Osteoblast (primary cell): ENCODE measurements around the gene GSKIP. TPM values are rescaled to one million over a fixed set of nuclear protein-coding genes. Genes with fewer than 3 reads are reported as not detected.

Experiments used
- DNase-seq: peaks from one replicate; pipeline ENCODE4 v3.0.0; 2011; ENCODE audit warnings: low spot score, mixed read lengths; ENCODE audit not compliant: insufficient read length; ENCODE audit errors: missing footprints
- H2AFZ ChIP-seq: 2 replicates; pipeline ENCODE4 v1.6.0; 2011; ENCODE audit warnings: mild to moderate bottlenecking, low read length
- H3K27ac ChIP-seq: 2 replicates; pipeline ENCODE4 v1.5.1; 2011; ENCODE audit warnings: mild to moderate bottlenecking, low read depth, low read length, moderate library complexity
- H3K27me3 ChIP-seq: 2 replicates; pipeline ENCODE4 v1.6.0; 2012; ENCODE audit warnings: mild to moderate bottlenecking, control low read depth, inconsistent platforms, low read length, moderate library complexity; ENCODE audit not compliant: insufficient read depth
- H3K36me3 ChIP-seq: 2 replicates; pipeline ENCODE4 v1.5.1; 2011; ENCODE audit warnings: mild to moderate bottlenecking, low read length, control low read depth, moderate library complexity; ENCODE audit not compliant: insufficient read depth
- H3K4me1 ChIP-seq: 2 replicates; pipeline ENCODE4 v1.5.1; 2011; ENCODE audit warnings: mild to moderate bottlenecking, low read length, control low read depth, moderate library complexity; ENCODE audit not compliant: insufficient read depth
- H3K4me2 ChIP-seq: 2 replicates; pipeline ENCODE4 v1.6.0; 2011; ENCODE audit warnings: mild to moderate bottlenecking, low read length; ENCODE audit not compliant: insufficient read depth
- H3K4me3 ChIP-seq: fragments of 200-600 bp; sonication (generic); 3 replicates; pipeline ENCODE4 v1.5.1; 2012; ENCODE audit warnings: mild to moderate bottlenecking, low read length, inconsistent platforms; ENCODE audit not compliant: insufficient read depth
- H3K79me2 ChIP-seq: 2 replicates; pipeline ENCODE4 v1.6.0; 2012; ENCODE audit warnings: mild to moderate bottlenecking, low read length, control low read depth, inconsistent platforms; ENCODE audit not compliant: insufficient read depth
- H3K9me3 ChIP-seq: 2 replicates; pipeline ENCODE4 v1.5.1; 2011; ENCODE audit warnings: low read depth, low read length, control low read depth
- H4K20me1 ChIP-seq: 2 replicates; pipeline ENCODE4 v1.6.0; 2012; ENCODE audit warnings: mild to moderate bottlenecking, low read length, control low read depth; ENCODE audit not compliant: insufficient read depth
- total RNA-seq: library from RNA; depleted of rRNA; stranded (reverse); fragments of >200 nt; gene quantifications from 2 replicates; pipeline ENCODE4 v1.2.3, GENCODE V29; 2012
- TF ChIP-seq, protein P1 (sequence below): IDR thresholded peaks from 2 replicates; pipeline ENCODE4 v1.5.1; 2011; ENCODE audit warnings: mild to moderate bottlenecking, low read depth, low read length, moderate library complexity; ENCODE audit errors: extremely low read depth

The GSKIP gene
- total RNA-seq, 1 donor: 26.8 TPM

GRCh38 chr14:96364962-96365361 is 1.6 kb downstream of the GSKIP start:
- H3K4me1 ChIP-seq: peaks cover 17% of the 10 kb centered on the region
- H3K4me3 ChIP-seq: no peak overlapping the region
- no peaks in the 10 kb centered on the region for H3K36me3 ChIP-seq
- H3K27me3 ChIP-seq: no peaks in the 10 kb centered on the region
- TF ChIP-seq, protein P1, sequence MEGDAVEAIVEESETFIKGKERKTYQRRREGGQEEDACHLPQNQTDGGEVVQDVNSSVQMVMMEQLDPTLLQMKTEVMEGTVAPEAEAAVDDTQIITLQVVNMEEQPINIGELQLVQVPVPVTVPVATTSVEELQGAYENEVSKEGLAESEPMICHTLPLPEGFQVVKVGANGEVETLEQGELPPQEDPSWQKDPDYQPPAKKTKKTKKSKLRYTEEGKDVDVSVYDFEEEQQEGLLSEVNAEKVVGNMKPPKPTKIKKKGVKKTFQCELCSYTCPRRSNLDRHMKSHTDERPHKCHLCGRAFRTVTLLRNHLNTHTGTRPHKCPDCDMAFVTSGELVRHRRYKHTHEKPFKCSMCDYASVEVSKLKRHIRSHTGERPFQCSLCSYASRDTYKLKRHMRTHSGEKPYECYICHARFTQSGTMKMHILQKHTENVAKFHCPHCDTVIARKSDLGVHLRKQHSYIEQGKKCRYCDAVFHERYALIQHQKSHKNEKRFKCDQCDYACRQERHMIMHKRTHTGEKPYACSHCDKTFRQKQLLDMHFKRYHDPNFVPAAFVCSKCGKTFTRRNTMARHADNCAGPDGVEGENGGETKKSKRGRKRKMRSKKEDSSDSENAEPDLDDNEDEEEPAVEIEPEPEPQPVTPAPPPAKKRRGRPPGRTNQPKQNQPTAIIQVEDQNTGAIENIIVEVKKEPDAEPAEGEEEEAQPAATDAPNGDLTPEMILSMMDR: no peak
- H3K79me2 ChIP-seq: peaks cover 91% of the 10 kb centered on the region
- H3K27ac ChIP-seq: no peak overlapping the region
- H2AFZ ChIP-seq: no peak overlapping the region
- H4K20me1 ChIP-seq: peaks cover 43% of the 10 kb centered on the region
- no peaks in the 10 kb centered on the region for H3K9me3 ChIP-seq
- DNase-seq: no peak
- H3K4me2 ChIP-seq: no peak overlapping the region

DNA sequence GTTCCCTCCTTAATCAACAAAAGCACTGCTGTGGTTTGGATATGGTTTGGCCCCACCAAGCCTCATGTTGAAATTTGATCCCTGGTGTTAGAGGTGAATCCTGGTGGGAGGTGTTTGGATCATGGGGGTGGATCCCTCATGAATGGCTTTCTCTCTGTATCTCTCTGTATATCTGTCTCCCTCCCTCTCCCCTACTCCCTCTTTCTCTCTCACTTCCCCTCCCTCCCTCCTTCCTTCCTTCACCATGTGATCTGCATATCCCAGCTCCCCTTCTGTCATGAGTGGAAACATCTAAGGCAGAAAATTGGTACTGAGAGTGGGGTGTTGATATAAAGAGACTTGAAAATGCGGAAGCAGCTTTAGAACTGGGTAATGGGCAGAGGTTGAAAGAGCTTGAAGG is 5.2 kb downstream of the GSKIP start:
- H3K79me2 ChIP-seq: peaks cover 77% of the 10 kb centered on the region

GRCh38 chr14:96370528-96370927 is 7.2 kb downstream of the GSKIP start:
- Histone ChIP-seq H4K20me1 (peaks cover 13% of the 10 kb centered on the region), H3K36me3 (no peaks in the 10 kb centered on the region), H3K79me2 (peaks cover 60% of the 10 kb centered on the region)

More for the DNA sequence above, 5.2 kb downstream of the GSKIP start:
- Histone ChIP-seq H3K27me3 (no peaks in the 10 kb centered on the region), H3K4me1 (peaks cover 7% of the 10 kb centered on the region), H3K4me3 (no peak overlapping the region), H4K20me1 (peaks cover 23% of the 10 kb centered on the region), H3K9me3 (no peaks in the 10 kb centered on the region), H3K27ac (no peak overlapping the region), H3K36me3 (no peaks in the 10 kb centered on the region), H2AFZ (no peak overlapping the region), H3K4me2 (no peak overlapping the region)
- TF ChIP-seq, protein P1: no peak
- no peak for DNase-seq

DNA sequence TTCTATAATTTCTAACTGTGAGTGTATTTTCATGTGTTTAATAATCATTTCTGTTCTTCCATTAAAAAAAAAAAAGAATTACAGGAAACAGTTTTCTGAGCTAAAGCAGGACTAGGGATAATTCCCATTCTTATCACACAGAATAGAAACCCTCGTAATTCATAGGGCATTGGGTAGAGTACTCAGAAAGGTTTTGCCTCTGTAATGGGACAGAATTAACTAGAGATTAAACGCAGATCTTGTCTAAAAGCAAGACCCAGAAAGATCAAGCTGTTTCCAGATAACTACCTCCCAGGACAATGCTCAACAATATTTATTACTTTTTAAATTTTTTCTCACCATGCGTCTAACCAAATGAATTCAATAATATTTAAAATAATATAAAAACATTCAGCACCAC is 10.2 kb downstream of the GSKIP start:
- H3K36me3 ChIP-seq: no peaks in the 10 kb centered on the region
- DNase-seq: no peak
- H3K27ac ChIP-seq: no peak overlapping the region
- H3K4me2 ChIP-seq: no peak overlapping the region
- H3K4me1 ChIP-seq: no peaks in the 10 kb centered on the region
- no peak overlapping the region for H2AFZ ChIP-seq
- H3K79me2 ChIP-seq: peaks cover 49% of the 10 kb centered on the region
- H3K9me3 ChIP-seq: no peaks in the 10 kb centered on the region
- TF ChIP-seq, protein P1: no peak
- H3K4me3 ChIP-seq: no peak overlapping the region
- no peaks in the 10 kb centered on the region for H3K27me3 ChIP-seq
- peaks cover 4% of the 10 kb centered on the region for H4K20me1 ChIP-seq

More at GRCh38 chr14:96370528-96370927, 7.2 kb downstream of the GSKIP start:
- Histone ChIP-seq H3K4me2 (no peak overlapping the region), H3K27me3 (no peaks in the 10 kb centered on the region), H3K27ac (no peak overlapping the region), H3K4me1 (no peaks in the 10 kb centered on the region), H3K9me3 (no peaks in the 10 kb centered on the region), H2AFZ (no peak overlapping the region), H3K4me3 (no peak overlapping the region)
- no peak for DNase-seq
- TF ChIP-seq, protein P1: no peak
